ENCODE results near the gene FNDC8. TPM values are rescaled to one million over a fixed set of nuclear protein-coding genes. Genes with fewer than 3 reads are reported as not detected.

FNDC8 gene
- total RNA-seq, 1 donor from 2014 or later = not detected

- H3K4me1 ChIP-seq = no peaks in the 10 kb centered on the region
- DNase-seq (ENCODE audit: low spot score in 2 of 2) = no peak
- H3K27ac ChIP-seq = no peak overlapping the region
- H3K36me3 ChIP-seq = no peaks in the 10 kb centered on the region
- no peaks in the 10 kb centered on the region for H3K9me3 ChIP-seq
- H3K27me3 ChIP-seq = no peaks in the 10 kb centered on the region
- H3K4me3 ChIP-seq = no peak overlapping the region
- intact Hi-C loops (cut with DNase I) = loop anchor here (10.0 kb wide), 1 partner anchor 60 kb away; no protein-coding TSS in a partner anchor
- TF ChIP-seq, protein P1, sequence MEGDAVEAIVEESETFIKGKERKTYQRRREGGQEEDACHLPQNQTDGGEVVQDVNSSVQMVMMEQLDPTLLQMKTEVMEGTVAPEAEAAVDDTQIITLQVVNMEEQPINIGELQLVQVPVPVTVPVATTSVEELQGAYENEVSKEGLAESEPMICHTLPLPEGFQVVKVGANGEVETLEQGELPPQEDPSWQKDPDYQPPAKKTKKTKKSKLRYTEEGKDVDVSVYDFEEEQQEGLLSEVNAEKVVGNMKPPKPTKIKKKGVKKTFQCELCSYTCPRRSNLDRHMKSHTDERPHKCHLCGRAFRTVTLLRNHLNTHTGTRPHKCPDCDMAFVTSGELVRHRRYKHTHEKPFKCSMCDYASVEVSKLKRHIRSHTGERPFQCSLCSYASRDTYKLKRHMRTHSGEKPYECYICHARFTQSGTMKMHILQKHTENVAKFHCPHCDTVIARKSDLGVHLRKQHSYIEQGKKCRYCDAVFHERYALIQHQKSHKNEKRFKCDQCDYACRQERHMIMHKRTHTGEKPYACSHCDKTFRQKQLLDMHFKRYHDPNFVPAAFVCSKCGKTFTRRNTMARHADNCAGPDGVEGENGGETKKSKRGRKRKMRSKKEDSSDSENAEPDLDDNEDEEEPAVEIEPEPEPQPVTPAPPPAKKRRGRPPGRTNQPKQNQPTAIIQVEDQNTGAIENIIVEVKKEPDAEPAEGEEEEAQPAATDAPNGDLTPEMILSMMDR (IDR thresholded peaks at IDR 0.05) = no peak
These were observed 33.1 kb downstream of the FNDC8 start for GRCh38 chr17:35154196-35155165.

GRCh38 chr17:35155246-35155645, 33.8 kb downstream of the FNDC8 start:
- Histone ChIP-seq H3K36me3 (no peaks in the 10 kb centered on the region), H3K9me3 (no peaks in the 10 kb centered on the region), H3K27me3 (no peaks in the 10 kb centered on the region), H3K4me1 (no peaks in the 10 kb centered on the region), H3K4me3 (no peak overlapping the region), H3K27ac (no peak overlapping the region)
- DNase-seq (ENCODE audit: low spot score in 2 of 2) = no peak
- TF ChIP-seq, protein P1 (IDR thresholded peaks at IDR 0.05) = no peak
- intact Hi-C loops (cut with DNase I) = loop anchor here (10.0 kb wide), 1 partner anchor 60 kb away; no protein-coding TSS in a partner anchor

DNA sequence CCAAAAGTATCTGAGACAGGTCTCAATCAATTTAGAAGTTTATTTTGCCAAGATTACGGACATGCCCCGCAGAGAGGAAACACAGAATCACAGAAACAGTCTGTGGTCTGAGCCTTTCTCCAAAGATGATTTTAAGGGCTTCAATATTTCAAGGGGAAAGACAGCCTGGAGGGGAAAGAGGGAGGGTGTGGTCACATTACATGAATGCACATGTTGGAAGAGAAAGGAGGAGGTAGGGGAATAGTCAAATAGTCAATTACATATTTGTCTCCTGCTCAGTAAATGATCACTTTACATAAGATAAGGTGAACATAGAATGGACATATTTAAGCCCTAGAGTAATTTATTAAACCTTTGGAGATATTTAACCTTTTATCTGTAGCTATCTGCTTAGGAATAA, 38.5 kb downstream of the FNDC8 start:
- TF ChIP-seq, protein P1 (IDR thresholded peaks at IDR 0.05) = no peak
- intact Hi-C loops (cut with DNase I) = loop anchor here (10.0 kb wide), 1 partner anchor 55 kb away; no protein-coding TSS in a partner anchor
- Histone ChIP-seq H3K36me3 (no peaks in the 10 kb centered on the region), H3K4me1 (no peaks in the 10 kb centered on the region), H3K9me3 (no peaks in the 10 kb centered on the region), H3K27ac (no peak overlapping the region), H3K4me3 (no peak overlapping the region), H3K27me3 (no peaks in the 10 kb centered on the region)
- DNase-seq (ENCODE audit: low spot score in 2 of 2) = no peak

- Histone ChIP-seq H3K27me3 (no peaks in the 10 kb centered on the region), H3K9me3 (no peaks in the 10 kb centered on the region), H3K4me1 (no peaks in the 10 kb centered on the region), H3K36me3 (no peaks in the 10 kb centered on the region), H3K27ac (no peak overlapping the region), H3K4me3 (no peak overlapping the region)
- TF ChIP-seq, protein P1 (IDR thresholded peaks at IDR 0.05) = no peak
- no peak for DNase-seq (ENCODE audit: low spot score in 2 of 2)
- intact Hi-C loops (cut with DNase I) = no loop called here
These were observed 39.2 kb downstream of the FNDC8 start for GRCh38 chr17:35160354-35161201.

DNA sequence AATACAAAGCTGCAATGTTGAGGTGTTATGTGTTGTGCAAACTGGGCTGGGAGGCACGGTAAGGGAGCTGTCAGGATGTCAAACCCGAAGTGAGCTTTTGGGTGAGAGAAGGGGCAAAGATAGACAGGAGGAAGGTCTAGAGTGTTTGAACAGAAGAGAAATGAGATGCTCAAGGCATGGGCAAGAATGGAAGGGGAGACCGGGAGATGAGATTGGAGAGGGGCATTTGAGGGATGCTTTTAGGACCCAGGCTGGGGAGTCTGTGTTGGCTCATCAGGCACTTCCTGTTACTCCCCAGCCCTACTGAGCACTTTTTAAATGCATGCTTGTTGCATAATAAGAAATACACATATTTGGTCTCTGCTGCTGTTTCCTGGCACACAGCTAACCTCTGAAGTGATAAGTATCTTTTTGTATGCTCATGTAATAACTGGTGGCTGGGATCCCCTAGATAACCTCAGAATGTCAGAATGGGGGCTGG, 39.9 kb downstream of the FNDC8 start:
- Histone ChIP-seq H3K36me3 (no peaks in the 10 kb centered on the region), H3K27me3 (no peaks in the 10 kb centered on the region), H3K4me1 (no peaks in the 10 kb centered on the region), H3K27ac (no peak overlapping the region), H3K9me3 (no peaks in the 10 kb centered on the region), H3K4me3 (no peak overlapping the region)
- TF ChIP-seq, protein P1 (IDR thresholded peaks at IDR 0.05) = no peak
- DNase-seq (ENCODE audit: low spot score in 2 of 2) = no peak
- intact Hi-C loops (cut with DNase I) = no loop called here

Data from ascending aorta (tissue), 2 donors.